GM19025 (cell line): ENCODE results near the gene DRC3.
"Not testable (repeated sequence)": the region's sequence is repeated elsewhere in the genome, so short reads cannot be mapped to it uniquely, and the experiment has no call there.

Source experiments
- ATAC-seq: cut with Tn5 transposase; IDR thresholded peaks from one replicate; pipeline ENCODE4 v1.9.1; 2021; ENCODE audit warnings: mild to moderate bottlenecking, low read depth, moderate library complexity; ENCODE audit not compliant: unreplicated experiment

DRC3 gene

GRCh38 chr17:17989618-17990017 lies 17.0 kb downstream of the DRC3 start:
- ATAC-seq: no peak

GRCh38 chr17:17990282-17990681 lies 17.6 kb downstream of the DRC3 start:
- ATAC-seq: no peak

GRCh38 chr17:17993366-17993765 lies 20.7 kb downstream of the DRC3 start:
- ATAC-seq: no peak

DNA sequence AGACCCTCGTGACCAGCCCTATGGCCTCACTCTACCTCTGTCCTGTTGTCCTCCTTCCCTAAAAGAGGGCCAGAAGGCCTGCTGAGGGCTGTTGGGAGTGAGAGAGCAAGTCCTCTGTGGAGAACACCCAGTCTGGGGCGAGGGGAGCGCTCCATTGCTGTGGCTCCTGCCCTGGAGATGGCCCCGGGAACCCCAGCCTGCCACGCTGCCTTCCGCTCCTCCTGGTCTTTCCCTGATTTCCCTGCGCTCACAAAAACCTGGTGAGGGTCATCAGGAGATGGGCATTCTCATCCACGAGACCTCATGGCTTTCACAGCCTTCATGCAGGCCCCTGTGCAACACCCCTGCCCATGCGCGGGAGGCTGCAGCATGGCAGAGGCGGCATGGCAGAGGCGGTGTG lies 21.2 kb downstream of the DRC3 start:
- no peak for ATAC-seq

GRCh38 chr17:17994271-17995069 lies 21.8 kb downstream of the DRC3 start:
- no peak for ATAC-seq

DNA sequence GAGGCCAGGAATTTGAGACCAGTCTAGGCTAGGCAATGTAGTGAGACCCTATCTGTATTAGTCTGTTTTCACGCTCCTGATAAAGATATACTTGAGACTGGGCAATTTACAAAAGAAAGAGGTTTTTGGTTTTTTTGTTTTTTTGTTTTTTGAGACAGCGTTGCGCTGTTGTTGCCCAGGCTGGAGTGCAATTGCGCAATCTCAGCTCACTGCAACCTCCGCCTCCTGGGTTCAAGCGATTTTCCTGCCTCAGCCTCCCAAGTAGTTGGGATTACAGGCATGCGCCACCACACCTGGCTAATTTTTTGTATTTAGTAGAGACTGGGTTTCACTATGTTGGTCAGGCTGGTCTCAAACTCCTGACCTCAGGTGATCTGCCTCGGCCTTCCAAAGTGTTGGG lies 23.2 kb downstream of the DRC3 start:
- not testable (repeated sequence) for ATAC-seq

DNA sequence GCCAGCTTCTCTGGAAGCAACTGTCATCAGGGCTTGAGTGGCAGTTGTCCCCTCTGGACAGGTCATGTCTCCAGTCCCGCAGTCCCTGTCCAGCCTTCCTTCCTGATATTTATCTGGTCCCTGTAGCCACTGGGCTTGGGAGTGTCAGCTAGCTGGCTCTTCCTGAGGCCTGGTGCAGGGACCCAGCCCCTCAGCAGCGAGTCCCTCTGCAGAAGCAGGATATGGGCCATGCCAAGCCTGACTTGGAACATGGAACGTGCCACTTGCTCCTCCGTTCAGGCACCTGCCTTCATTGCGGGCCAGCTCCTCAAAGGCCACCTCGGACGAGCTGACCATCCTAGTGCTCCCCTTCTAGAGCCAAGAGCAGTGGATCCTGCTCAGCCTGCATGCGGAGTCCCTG lies 26.3 kb downstream of the DRC3 start:
- ATAC-seq: no peak

DNA sequence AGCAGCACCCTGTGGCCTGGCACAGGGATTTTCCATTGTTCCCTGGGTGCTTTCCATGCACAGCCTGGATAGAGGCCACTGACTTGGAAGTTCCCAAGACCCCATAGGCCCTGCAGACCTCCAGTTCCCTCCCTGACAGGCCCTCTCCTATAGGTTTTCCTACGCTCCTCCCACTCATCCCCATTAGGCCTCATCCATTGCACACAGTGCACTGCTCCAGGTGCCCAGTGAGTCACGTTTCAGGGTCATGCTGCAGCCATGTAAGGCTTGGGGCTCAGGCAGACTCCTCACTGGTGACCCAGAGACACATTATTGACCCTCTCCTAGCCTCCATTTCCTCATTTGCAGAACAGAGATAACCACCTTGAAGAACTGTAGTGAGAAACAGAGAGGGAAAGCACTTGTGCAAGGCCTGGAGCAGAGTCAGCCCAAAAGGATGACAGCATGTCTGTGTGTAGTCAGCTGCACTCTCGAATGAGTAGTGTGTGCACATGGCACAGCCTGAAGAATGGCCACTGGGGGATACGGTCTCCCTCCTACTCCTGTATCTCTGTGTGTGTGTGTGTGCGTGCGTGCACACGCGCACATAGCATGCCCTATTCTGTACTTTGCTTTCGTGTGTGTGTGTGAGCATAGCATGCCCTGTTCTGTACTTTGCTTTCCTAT lies 26.8 kb downstream of the DRC3 start:
- ATAC-seq: no peak

DNA sequence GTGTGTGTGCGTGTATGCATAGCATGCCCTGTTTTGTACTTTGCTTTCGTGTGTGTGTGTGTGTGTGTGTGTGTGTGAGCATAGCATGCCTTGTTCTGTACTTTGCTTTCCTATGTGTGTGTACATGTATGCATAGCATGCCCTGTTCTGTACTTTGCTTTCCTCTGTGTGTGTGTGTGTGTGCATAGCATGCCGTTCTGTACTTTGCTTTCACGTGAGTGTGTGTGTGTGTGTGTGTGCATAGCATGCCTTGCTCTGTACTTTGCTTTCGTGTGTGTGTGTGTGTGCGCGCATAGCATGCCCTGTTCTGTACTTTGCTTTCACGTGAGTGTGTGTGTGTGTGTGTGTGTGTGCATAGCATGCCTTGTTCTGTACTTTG lies 27.4 kb downstream of the DRC3 start:
- ATAC-seq: no peak

- no peak for ATAC-seq
These were observed 29.5 kb downstream of the DRC3 start for GRCh38 chr17:18002171-18002570.

GRCh38 chr17:18004345-18004744 lies 31.7 kb downstream of the DRC3 start:
- ATAC-seq: no peak

DNA sequence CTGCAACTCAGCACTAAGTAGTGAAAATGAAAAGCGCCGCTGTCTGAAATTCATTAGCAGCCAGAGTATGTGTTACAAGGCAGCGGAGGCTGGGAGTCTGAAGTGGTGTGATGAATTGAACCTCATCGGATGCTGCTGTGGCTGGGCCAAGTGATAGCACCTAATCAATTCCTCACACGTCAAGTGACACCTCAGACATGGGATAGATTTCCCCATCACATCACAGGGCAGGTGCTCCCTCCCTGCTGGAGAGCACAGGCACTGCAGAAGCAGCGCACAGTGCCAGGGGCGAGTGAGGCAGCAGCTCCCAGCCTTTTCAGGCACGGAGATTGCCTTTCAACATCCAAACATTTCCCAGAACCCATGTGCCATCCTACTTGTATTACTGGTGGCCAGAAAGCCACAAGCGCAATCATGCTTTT lies 32.2 kb downstream of the DRC3 start:
- no peak for ATAC-seq

- ATAC-seq: no peak
These were observed 32.8 kb downstream of the DRC3 start for GRCh38 chr17:18005496-18005895.

GRCh38 chr17:18006495-18007239 lies 34.0 kb downstream of the DRC3 start:
- no peak for ATAC-seq

- ATAC-seq: no peak
These were observed 36.0 kb downstream of the DRC3 start for GRCh38 chr17:18008496-18009268.

GRCh38 chr17:18009609-18010420 lies 37.2 kb downstream of the DRC3 start:
- no peak for ATAC-seq

GRCh38 chr17:18011286-18011685 lies 38.6 kb downstream of the DRC3 start:
- ATAC-seq: no peak

DNA sequence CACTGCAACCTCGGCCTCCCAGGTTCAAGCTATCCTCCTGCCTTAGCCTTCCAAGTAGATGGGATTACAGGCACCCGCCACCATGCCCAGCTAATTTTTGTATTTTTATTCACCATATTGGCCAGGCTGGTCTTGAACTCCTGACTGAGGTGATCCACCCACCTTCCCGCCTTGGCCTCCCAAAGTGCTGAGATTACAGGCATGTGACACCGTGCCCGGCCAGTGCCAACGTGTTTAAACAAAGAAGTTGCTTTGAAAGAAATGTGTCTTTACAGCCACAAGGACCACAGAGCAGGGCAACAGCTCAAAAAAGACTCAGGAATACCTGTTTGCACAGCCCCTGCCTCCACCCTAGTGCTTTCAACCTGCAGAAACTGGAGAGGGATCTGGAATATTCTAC lies 41.3 kb downstream of the DRC3 start:
- ATAC-seq: no peak

- no peak for ATAC-seq
These were observed 42.9 kb downstream of the DRC3 start for GRCh38 chr17:18015593-18015992.

DNA sequence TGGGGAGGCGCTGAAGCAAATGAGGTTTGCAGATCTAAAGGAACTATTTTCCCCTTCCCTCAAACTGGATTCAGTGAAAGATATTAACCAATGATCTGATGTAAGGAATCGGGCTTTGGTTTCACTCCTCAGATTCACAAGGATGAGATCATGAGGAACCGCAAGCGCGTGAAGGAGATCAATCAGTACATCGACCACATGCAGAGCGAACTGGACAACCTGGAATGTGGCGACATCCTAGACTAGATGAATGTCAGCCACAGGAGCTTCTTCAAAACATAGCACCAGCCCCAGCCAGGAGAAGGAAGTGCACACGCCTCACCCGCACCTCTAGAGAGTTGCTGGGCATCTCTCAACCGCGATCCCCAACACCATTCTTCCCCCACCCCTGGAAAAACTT lies 43.8 kb downstream of the DRC3 start:
- no peak for ATAC-seq
